ENCODE measurements around the gene GABBR2. TPM values are rescaled to one million over a fixed set of nuclear protein-coding genes. Genes with fewer than 3 reads are reported as not detected.

Gene GABBR2
- total and polyA plus RNA-seq, 2 of the 8 experiments (the other 6 are each of a cell fraction or from before 2014, with no cell fraction given): 0.50 to 1.2 TPM

DNA sequence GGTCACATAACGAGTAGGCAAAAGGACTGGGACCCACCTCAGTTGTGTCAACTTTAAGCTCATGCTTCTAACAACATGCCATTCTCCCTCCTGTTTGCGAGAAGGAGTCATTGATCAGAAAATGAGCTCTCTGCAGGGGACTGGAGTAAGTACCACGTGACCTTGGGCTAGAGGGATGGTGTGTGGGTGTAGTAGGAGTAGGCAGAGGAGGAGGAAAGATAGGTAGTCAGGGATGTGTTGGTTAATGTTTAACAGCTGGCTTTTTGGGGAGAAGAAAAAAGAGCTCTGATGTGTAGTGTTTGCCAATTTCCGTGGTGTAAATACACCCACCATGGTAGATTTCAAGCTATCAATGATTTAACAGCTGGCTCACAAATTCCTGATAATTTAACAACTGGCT lies 293.0 kb downstream of the GABBR2 start:
- no peak overlapping the region for H3K18ac ChIP-seq (ENCODE audit: extremely low read depth, low read length)
- no peaks in the 10 kb centered on the region for H4K20me1 ChIP-seq (replicated peaks in 1 of 2; ENCODE audit: control insufficient read depth in 1 of 2, insufficient read depth in 2 of 2, low read length in 2 of 2)
- H2BK120ac ChIP-seq (replicated peaks; ENCODE audit: low read depth, low read length): no peak overlapping the region
- ChIA-PET POLR2A (ENCODE audit: partially characterized antibody) (no interaction called here), CTCF (ENCODE audit: partially characterized antibody) (interaction anchor here (0.7 to 5.0 kb wide), 17 partner anchors 9 to 359 kb away, joined by 3 to 29 read pairs (median 4); no protein-coding TSS in a partner anchor)
- TF ChIP-seq RBBP5 (IDR thresholded peaks at IDR 0.05; ENCODE audit: borderline replicate concordance, low read depth, low read length) (no peak), SIRT6 (IDR thresholded peaks at IDR 0.05; ENCODE audit: low read length) (no peak), EP300 (IDR thresholded peaks at IDR 0.05; ENCODE audit: borderline replicate concordance in 1 of 2, low read depth in 2 of 2, low read length in 2 of 2) (no peak), GABPA (IDR thresholded peaks at IDR 0.05; ENCODE audit: borderline replicate concordance, insufficient read depth, low read length) (no peak), TAF1 (IDR thresholded peaks at IDR 0.05; ENCODE audit: low read depth, low read length) (no peak), CEBPB (IDR thresholded peaks at IDR 0.05; ENCODE audit: low read depth, low read length) (no peak), POLR2AphosphoS5 (IDR thresholded peaks at IDR 0.05; ENCODE audit: low read depth, low read length) (no peak), GTF2F1 (IDR thresholded peaks at IDR 0.05; ENCODE audit: borderline replicate concordance, low read depth, low read length) (no peak), TCF12 (IDR thresholded peaks at IDR 0.05; ENCODE audit: low read depth, low read length) (no peak), BCL11A (IDR thresholded peaks at IDR 0.05; ENCODE audit: low read depth in 2 of 2, low read length in 2 of 2) (no peak), RFX5 (IDR thresholded peaks at IDR 0.05; ENCODE audit: borderline replicate concordance, low read depth, low read length) (no peak), EGR1 (IDR thresholded peaks at IDR 0.05; ENCODE audit: borderline replicate concordance, low read depth, low read length) (no peak), KDM1A (IDR thresholded peaks at IDR 0.05; ENCODE audit: borderline replicate concordance, low read length) (no peak), SUZ12 (IDR thresholded peaks at IDR 0.05; ENCODE audit: low read length) (no peak), CREB1 (IDR thresholded peaks at IDR 0.05) (no peak)
- TF ChIP-seq, protein P1, sequence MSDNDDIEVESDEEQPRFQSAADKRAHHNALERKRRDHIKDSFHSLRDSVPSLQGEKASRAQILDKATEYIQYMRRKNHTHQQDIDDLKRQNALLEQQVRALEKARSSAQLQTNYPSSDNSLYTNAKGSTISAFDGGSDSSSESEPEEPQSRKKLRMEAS (IDR thresholded peaks at IDR 0.05): no peak
- H2BK20ac ChIP-seq (ENCODE audit: low read length): no peak overlapping the region
- H3K23me2 ChIP-seq (ENCODE audit: low read depth, low read length): no peaks in the 10 kb centered on the region
- H2BK12ac ChIP-seq (ENCODE audit: low read depth, low read length): no peak overlapping the region
- no peak overlapping the region for H2AK5ac ChIP-seq (ENCODE audit: low read depth, low read length)
- H3K4ac ChIP-seq (replicated peaks; ENCODE audit: insufficient read length, low read depth, low read length): no peak overlapping the region
- no peak overlapping the region for H3K4me3 ChIP-seq (ENCODE audit: extremely low read depth in 1 of 4, insufficient read depth in 2 of 4, low read depth in 3 of 4, low read length in 4 of 4)
- peak; percentile 32 for FAIRE-seq
- no peak overlapping the region for H4K8ac ChIP-seq (ENCODE audit: extremely low read depth, insufficient read depth, low read length)
- no peaks in the 10 kb centered on the region for H3K27me3 ChIP-seq (replicated peaks in 1 of 4; ENCODE audit: control insufficient read depth in 3 of 4, extremely low read depth in 1 of 4, insufficient read depth in 3 of 4, low read length in 3 of 4)
- no peak overlapping the region for H3K27ac ChIP-seq (ENCODE audit: low read depth, low read length)
- no peaks in the 10 kb centered on the region for H3K36me3 ChIP-seq (ENCODE audit: control insufficient read depth in 2 of 4, insufficient read depth in 4 of 4, low read length in 3 of 4)
- H3K4me1 ChIP-seq (replicated peaks in 1 of 4; ENCODE audit: control insufficient read depth in 3 of 4, insufficient read depth in 4 of 4, low read length in 3 of 4): peaks cover 0 to 5% (median 3%) of the 10 kb centered on the region in 4 experiments; a peak in 5 of 7 replicates
- H3K9me3 ChIP-seq (ENCODE audit: insufficient read depth in 2 of 2, low read depth in 1 of 2, low read length in 1 of 2): no peaks in the 10 kb centered on the region
- H2AFZ ChIP-seq (ENCODE audit: low read length): no peak overlapping the region
- no peak overlapping the region for H3K4me2 ChIP-seq (ENCODE audit: insufficient read depth in 1 of 2, low read depth in 2 of 2, low read length in 2 of 2)
- DNase-seq (ENCODE audit: low read depth in 1 of 2, low spot score in 2 of 2): no peak
- no peaks in the 10 kb centered on the region for H3K79me1 ChIP-seq (ENCODE audit: low read depth, low read length)
- H2BK15ac ChIP-seq (ENCODE audit: low read length): no peak overlapping the region
- H4K91ac ChIP-seq (replicated peaks; ENCODE audit: insufficient read length, low read length): no peak overlapping the region
- H3K23ac ChIP-seq (ENCODE audit: insufficient read length): no peak overlapping the region
- no peak overlapping the region for H2BK5ac ChIP-seq (ENCODE audit: low read depth, low read length)
- H3K14ac ChIP-seq (ENCODE audit: insufficient read length): no peak overlapping the region
- H3K9ac ChIP-seq (replicated peaks in 1 of 4; ENCODE audit: extremely low read depth in 1 of 4, low read depth in 3 of 4, low read length in 3 of 4): no peak overlapping the region
- no peak overlapping the region for H3K56ac ChIP-seq (replicated peaks; ENCODE audit: insufficient read length, low read depth, low read length)
- no peaks in the 10 kb centered on the region for H3K79me2 ChIP-seq (ENCODE audit: control insufficient read depth in 1 of 2, insufficient read depth in 2 of 2, low read length in 2 of 2)
- H4K5ac ChIP-seq (ENCODE audit: insufficient read length, low read depth, low read length): no peak overlapping the region
- WGBS, 2 experiments (ENCODE audit: extremely low coverage in 1 of 2, insufficient coverage in 1 of 2, insufficient read length in 1 of 2, insufficient replicate concordance in 2 of 2, low coverage in 1 of 2, low lambda C conversion rate in 2 of 2, missing lambda C conversion rate in 1 of 2): 82% methylated on average over 4 of the region's 4 CpGs; no CpG with 5 or more reads in 1 of the 2 experiments

Measured in H1 (cell line).